WTC11 (cell line): ENCODE measurements around the gene NRIP3. TPM values are rescaled to one million over a fixed set of nuclear protein-coding genes. Genes with fewer than 3 reads are reported as not detected.

Experiments
- ATAC-seq: fragments of 200-7000 bp; cut with Tn5 transposase; 2 replicates; pipeline ENCODE4 v1.10.0; 2021; ENCODE audit warnings: mild to moderate bottlenecking, moderate library complexity
- CTCF ChIA-PET: fragments of 300-600 bp; sonication (Branson Sonifier 250); formaldehyde crosslinking; loops from one replicate; lab custom pipeline; 2021; ENCODE audit warnings: antibody characterized with exemption; lab: Charles Lee
- POLR2A ChIA-PET: fragments of 350-600 bp; sonication (Branson Sonifier 250); formaldehyde crosslinking; loops from one replicate; lab custom pipeline; 2021; ENCODE audit warnings: antibody characterized with exemption; lab: Charles Lee
- DNase-seq: peaks from one replicate; pipeline ENCODE4 v3.0.0; 2021; ENCODE audit warnings: low spot score
- H3K27ac Mint-ChIP-seq: 2 replicates; pipeline ENCODE4 v1.8.0; 2021; ENCODE audit warnings: mixed read lengths
- H3K27me3 Mint-ChIP-seq: 2 replicates; pipeline ENCODE4 v1.8.0; 2021; ENCODE audit warnings: low read depth, mild to moderate bottlenecking, moderate library complexity, mixed read lengths
- H3K36me3 Mint-ChIP-seq: 2 replicates; pipeline ENCODE4 v1.8.0; 2021; ENCODE audit warnings: mixed read lengths
- H3K4me1 Mint-ChIP-seq: 2 replicates; pipeline ENCODE4 v1.8.0; 2022; ENCODE audit warnings: mixed read lengths
- H3K4me3 Mint-ChIP-seq: 2 replicates; pipeline ENCODE4 v1.8.0; 2021; ENCODE audit warnings: mild to moderate bottlenecking, moderate library complexity, mixed read lengths
- H3K9me3 Mint-ChIP-seq: 2 replicates; pipeline ENCODE4 v1.8.0; 2021; ENCODE audit warnings: mixed read lengths
- CREB1 ChIP-seq: sonication (generic); formaldehyde crosslinking; IDR thresholded peaks from 2 replicates; pipeline ENCODE4 v1.8.0; 2023; ENCODE audit warnings: mild to moderate bottlenecking, missing genetic modification reagents
- CREM ChIP-seq: sonication (generic); formaldehyde crosslinking; IDR thresholded peaks from 2 replicates; pipeline ENCODE4 v1.8.1; 2022; ENCODE audit warnings: mild to moderate bottlenecking, missing genetic modification reagents, moderate library complexity
- FOXK1 ChIP-seq: sonication (generic); formaldehyde crosslinking; IDR thresholded peaks from 2 replicates; pipeline ENCODE4 v1.8.0; 2022; ENCODE audit warnings: mild to moderate bottlenecking, moderate library complexity, missing genetic modification reagents
- FOXP1 ChIP-seq: sonication (generic); formaldehyde crosslinking; IDR thresholded peaks from 2 replicates; pipeline ENCODE4 v1.8.0; 2022; ENCODE audit warnings: missing genetic modification reagents, mild to moderate bottlenecking, moderate library complexity, borderline replicate concordance
- GABPB1 ChIP-seq: sonication (generic); formaldehyde crosslinking; IDR thresholded peaks from 2 replicates; pipeline ENCODE4 v1.8.1; 2023; ENCODE audit warnings: mild to moderate bottlenecking, missing genetic modification reagents
- IRF2 ChIP-seq: sonication (generic); formaldehyde crosslinking; IDR thresholded peaks from 2 replicates; pipeline ENCODE4 v1.8.0; 2022; ENCODE audit warnings: low read depth, missing genetic modification reagents, borderline replicate concordance
- MYBL2 ChIP-seq: sonication (generic); formaldehyde crosslinking; IDR thresholded peaks from 2 replicates; pipeline ENCODE4 v1.8.1; 2023; ENCODE audit warnings: mild to moderate bottlenecking, moderate library complexity, missing genetic modification reagents
- TCF7 ChIP-seq: sonication (generic); formaldehyde crosslinking; IDR thresholded peaks from 2 replicates; pipeline ENCODE4 v1.8.0; 2022; ENCODE audit warnings: mild to moderate bottlenecking, low read depth, missing genetic modification reagents, moderate library complexity
- TEAD4 ChIP-seq: sonication (generic); formaldehyde crosslinking; IDR thresholded peaks from 2 replicates; pipeline ENCODE4 v1.8.0; 2022; ENCODE audit warnings: mild to moderate bottlenecking, missing genetic modification reagents
- ZNF138 ChIP-seq: sonication (generic); formaldehyde crosslinking; conservative IDR thresholded peaks from 2 replicates; pipeline ENCODE4 v1.8.1; 2022; ENCODE audit warnings: mild to moderate bottlenecking, moderate library complexity, missing genetic modification reagents
- ZNF219 ChIP-seq: sonication (generic); formaldehyde crosslinking; IDR thresholded peaks from 2 replicates; pipeline ENCODE4 v1.8.0; 2023; ENCODE audit warnings: missing genetic modification reagents, mild to moderate bottlenecking, borderline replicate concordance
- ZNF416 ChIP-seq: fragments of 250-450 bp; sonication (Bioruptor Pico); IDR thresholded peaks from 2 replicates; pipeline ENCODE4 v1.9.0; 2021; ENCODE audit warnings: mild to moderate bottlenecking, inconsistent platforms
- total RNA-seq: library from RNA; stranded (reverse); gene quantifications from 3 replicates; pipeline ENCODE4 v1.2.3, GENCODE V29; 2021
- TF ChIP-seq, protein P1 (sequence below): sonication (generic); formaldehyde crosslinking; IDR thresholded peaks from 2 replicates; pipeline ENCODE4 v1.8.0; 2022; ENCODE audit warnings: mild to moderate bottlenecking, missing genetic modification reagents
- TF ChIP-seq, protein P2 (sequence below): sonication (generic); formaldehyde crosslinking; IDR thresholded peaks from 2 replicates; pipeline ENCODE4 v1.8.1; 2023; ENCODE audit warnings: mild to moderate bottlenecking, missing genetic modification reagents
- TF ChIP-seq, protein P3 (sequence below): sonication (generic); formaldehyde crosslinking; IDR thresholded peaks from 2 replicates; pipeline ENCODE4 v1.8.0; 2022; ENCODE audit warnings: mild to moderate bottlenecking, missing genetic modification reagents
- TF ChIP-seq, protein P4 (sequence below): fragments of 250-450 bp; sonication (Bioruptor Pico); IDR thresholded peaks from 2 replicates; pipeline ENCODE4 v1.9.0; 2021; ENCODE audit warnings: mild to moderate bottlenecking
- TF ChIP-seq, protein P5 (sequence below): sonication (generic); formaldehyde crosslinking; IDR thresholded peaks from 2 replicates; pipeline ENCODE4 v1.8.0; 2022; ENCODE audit warnings: missing genetic modification reagents
- TF ChIP-seq, protein P6 (sequence below): sonication (generic); formaldehyde crosslinking; IDR thresholded peaks from 2 replicates; pipeline ENCODE4 v1.8.0; 2023; ENCODE audit warnings: missing genetic modification reagents
- TF ChIP-seq, protein P7 (sequence below): sonication (generic); formaldehyde crosslinking; IDR thresholded peaks from 2 replicates; pipeline ENCODE4 v1.8.0; 2022; ENCODE audit warnings: mild to moderate bottlenecking, missing genetic modification reagents
- TF ChIP-seq, protein P8 (sequence below): sonication (generic); formaldehyde crosslinking; IDR thresholded peaks from 2 replicates; pipeline ENCODE4 v1.8.1; 2022; ENCODE audit warnings: mild to moderate bottlenecking, moderate library complexity, missing genetic modification reagents

The NRIP3 gene
- total RNA-seq, 1 experiment from 2014 or later: 4.5 TPM

DNA sequence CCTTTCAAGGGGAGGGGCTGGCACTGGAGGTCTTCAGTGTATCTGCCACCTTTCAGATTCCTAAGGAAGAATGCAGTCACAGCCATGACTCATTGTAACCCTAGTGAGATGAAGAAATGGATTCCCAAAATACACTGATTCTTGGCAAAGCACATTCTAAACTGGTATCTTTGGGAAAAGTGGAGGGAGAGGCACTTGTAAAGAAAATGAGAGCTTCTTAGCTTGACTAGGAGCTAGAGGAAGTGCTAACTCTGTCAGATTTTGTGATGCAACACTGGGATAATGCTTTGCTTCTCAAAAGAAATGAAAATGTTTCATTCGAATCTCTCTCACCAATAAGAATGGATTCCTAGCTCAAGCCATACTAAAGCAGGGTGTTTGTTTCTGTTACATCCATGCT is 14.3 kb downstream of the NRIP3 start (continued):
- TF ChIP-seq TEAD4 (CRISPR knock-in tag): no peak
- TF ChIP-seq, protein P1, sequence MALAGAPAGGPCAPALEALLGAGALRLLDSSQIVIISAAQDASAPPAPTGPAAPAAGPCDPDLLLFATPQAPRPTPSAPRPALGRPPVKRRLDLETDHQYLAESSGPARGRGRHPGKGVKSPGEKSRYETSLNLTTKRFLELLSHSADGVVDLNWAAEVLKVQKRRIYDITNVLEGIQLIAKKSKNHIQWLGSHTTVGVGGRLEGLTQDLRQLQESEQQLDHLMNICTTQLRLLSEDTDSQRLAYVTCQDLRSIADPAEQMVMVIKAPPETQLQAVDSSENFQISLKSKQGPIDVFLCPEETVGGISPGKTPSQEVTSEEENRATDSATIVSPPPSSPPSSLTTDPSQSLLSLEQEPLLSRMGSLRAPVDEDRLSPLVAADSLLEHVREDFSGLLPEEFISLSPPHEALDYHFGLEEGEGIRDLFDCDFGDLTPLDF: no peak
- TF ChIP-seq, protein P2, sequence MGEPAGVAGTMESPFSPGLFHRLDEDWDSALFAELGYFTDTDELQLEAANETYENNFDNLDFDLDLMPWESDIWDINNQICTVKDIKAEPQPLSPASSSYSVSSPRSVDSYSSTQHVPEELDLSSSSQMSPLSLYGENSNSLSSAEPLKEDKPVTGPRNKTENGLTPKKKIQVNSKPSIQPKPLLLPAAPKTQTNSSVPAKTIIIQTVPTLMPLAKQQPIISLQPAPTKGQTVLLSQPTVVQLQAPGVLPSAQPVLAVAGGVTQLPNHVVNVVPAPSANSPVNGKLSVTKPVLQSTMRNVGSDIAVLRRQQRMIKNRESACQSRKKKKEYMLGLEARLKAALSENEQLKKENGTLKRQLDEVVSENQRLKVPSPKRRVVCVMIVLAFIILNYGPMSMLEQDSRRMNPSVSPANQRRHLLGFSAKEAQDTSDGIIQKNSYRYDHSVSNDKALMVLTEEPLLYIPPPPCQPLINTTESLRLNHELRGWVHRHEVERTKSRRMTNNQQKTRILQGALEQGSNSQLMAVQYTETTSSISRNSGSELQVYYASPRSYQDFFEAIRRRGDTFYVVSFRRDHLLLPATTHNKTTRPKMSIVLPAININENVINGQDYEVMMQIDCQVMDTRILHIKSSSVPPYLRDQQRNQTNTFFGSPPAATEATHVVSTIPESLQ (CRISPR knock-in tag): no peak
- TF ChIP-seq, protein P3, sequence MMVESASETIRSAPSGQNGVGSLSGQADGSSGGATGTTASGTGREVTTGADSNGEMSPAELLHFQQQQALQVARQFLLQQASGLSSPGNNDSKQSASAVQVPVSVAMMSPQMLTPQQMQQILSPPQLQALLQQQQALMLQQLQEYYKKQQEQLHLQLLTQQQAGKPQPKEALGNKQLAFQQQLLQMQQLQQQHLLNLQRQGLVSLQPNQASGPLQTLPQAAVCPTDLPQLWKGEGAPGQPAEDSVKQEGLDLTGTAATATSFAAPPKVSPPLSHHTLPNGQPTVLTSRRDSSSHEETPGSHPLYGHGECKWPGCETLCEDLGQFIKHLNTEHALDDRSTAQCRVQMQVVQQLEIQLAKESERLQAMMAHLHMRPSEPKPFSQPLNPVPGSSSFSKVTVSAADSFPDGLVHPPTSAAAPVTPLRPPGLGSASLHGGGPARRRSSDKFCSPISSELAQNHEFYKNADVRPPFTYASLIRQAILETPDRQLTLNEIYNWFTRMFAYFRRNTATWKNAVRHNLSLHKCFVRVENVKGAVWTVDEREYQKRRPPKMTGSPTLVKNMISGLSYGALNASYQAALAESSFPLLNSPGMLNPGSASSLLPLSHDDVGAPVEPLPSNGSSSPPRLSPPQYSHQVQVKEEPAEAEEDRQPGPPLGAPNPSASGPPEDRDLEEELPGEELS (CRISPR knock-in tag): no peak

DNA sequence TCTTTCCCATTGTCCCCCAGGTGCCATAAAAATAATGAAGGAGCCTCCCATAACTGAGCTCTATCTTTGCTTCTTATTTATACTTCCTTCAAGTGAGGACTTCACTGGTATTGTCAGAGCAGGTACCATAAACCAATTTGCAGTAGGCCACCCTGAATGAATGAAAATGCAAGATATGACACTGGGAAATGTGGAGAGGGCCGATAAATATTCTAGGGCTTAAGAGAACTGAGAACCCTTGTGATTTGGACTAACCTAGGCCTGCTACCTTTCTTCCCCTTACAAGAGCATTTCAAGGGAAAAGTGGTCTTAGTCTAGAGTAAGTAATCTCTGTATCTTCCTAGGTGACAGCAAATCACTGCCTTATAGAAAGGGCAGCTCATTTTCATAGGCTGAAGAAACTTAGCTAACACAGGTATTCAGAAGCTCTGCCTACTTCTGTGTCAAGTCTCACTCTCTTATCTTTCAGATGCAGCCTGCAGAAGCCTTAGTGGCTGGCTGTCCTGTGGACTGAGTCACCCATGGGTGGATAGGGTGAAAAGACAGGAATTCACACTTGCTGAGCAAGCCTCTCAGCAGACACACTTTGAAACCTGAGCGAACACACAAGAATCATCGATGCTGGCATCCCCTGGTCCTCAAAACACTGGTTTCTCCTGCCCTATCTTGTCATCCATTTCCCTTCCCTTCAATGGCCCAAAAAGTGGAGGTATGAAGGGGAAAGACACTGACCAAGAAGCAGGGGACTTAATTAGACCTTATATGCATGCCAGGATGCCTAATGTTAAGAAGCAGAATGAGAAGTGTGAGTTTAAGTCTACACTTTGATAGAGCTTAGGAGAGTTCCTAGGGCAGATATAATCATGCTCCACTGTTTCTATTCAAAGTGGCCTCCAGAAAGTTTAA is 15.2 kb downstream of the NRIP3 start:
- ATAC-seq (no peak), DNase-seq (no peak)
- TF ChIP-seq, protein P4, sequence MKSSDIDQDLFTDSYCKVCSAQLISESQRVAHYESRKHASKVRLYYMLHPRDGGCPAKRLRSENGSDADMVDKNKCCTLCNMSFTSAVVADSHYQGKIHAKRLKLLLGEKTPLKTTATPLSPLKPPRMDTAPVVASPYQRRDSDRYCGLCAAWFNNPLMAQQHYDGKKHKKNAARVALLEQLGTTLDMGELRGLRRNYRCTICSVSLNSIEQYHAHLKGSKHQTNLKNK (CRISPR knock-in tag): no peak
- peaks cover 2% of the 10 kb centered on the region; the same call in 1 of the 2 replicates for H3K27me3 Mint-ChIP-seq
- no peak overlapping the region for H3K27ac Mint-ChIP-seq
- no peaks in the 10 kb centered on the region for H3K36me3 Mint-ChIP-seq
- CTCF ChIA-PET: interaction anchor here (1.0 to 1.5 kb wide), 3 partner anchors 27 to 149 kb away, joined by 3 to 5 read pairs (median 4); no protein-coding TSS in a partner anchor
- peaks cover 5% of the 10 kb centered on the region for H3K4me1 Mint-ChIP-seq
- peaks cover 4% of the 10 kb centered on the region for H3K9me3 Mint-ChIP-seq
- H3K4me3 Mint-ChIP-seq: no peak overlapping the region
- POLR2A ChIA-PET: no interaction called here

DNA sequence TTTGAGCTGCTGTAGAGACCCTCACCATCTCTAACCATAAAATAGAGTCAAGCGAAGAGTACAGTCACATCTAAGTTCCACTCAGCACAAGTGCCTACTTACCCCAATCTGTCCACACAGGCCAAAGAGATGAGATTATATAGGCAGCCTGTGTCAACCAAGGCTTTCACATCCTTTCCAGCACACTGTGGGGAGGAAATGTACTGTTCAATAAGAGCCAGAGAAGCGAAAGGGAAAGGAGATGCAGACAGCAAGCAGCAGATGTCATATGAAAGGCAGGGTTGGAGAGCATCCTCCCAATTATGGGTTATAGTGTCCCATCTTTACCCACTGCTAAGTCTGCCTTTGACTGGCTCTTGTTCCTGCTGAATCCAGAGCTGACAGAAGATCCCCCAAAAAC is 16.4 kb downstream of the NRIP3 start:
- ATAC-seq: no peak
- no peak overlapping the region for H3K4me3 Mint-ChIP-seq
- peaks cover 4% of the 10 kb centered on the region for H3K9me3 Mint-ChIP-seq
- no peak overlapping the region for H3K27ac Mint-ChIP-seq
- peaks cover 5% of the 10 kb centered on the region for H3K4me1 Mint-ChIP-seq
- DNase-seq: no peak
- peaks cover 2% of the 10 kb centered on the region; the same call in 1 of the 2 replicates for H3K27me3 Mint-ChIP-seq
- H3K36me3 Mint-ChIP-seq: no peaks in the 10 kb centered on the region
- ChIA-PET CTCF (interaction anchor here (1.3 to 1.5 kb wide), 2 partner anchors 16 to 28 kb away, joined by 3 to 4 read pairs; partner anchors contain the start of gene NRIP3), POLR2A (no interaction called here)
- TF ChIP-seq CREB1 (CRISPR knock-in tag): no peak
- TF ChIP-seq, protein P5, sequence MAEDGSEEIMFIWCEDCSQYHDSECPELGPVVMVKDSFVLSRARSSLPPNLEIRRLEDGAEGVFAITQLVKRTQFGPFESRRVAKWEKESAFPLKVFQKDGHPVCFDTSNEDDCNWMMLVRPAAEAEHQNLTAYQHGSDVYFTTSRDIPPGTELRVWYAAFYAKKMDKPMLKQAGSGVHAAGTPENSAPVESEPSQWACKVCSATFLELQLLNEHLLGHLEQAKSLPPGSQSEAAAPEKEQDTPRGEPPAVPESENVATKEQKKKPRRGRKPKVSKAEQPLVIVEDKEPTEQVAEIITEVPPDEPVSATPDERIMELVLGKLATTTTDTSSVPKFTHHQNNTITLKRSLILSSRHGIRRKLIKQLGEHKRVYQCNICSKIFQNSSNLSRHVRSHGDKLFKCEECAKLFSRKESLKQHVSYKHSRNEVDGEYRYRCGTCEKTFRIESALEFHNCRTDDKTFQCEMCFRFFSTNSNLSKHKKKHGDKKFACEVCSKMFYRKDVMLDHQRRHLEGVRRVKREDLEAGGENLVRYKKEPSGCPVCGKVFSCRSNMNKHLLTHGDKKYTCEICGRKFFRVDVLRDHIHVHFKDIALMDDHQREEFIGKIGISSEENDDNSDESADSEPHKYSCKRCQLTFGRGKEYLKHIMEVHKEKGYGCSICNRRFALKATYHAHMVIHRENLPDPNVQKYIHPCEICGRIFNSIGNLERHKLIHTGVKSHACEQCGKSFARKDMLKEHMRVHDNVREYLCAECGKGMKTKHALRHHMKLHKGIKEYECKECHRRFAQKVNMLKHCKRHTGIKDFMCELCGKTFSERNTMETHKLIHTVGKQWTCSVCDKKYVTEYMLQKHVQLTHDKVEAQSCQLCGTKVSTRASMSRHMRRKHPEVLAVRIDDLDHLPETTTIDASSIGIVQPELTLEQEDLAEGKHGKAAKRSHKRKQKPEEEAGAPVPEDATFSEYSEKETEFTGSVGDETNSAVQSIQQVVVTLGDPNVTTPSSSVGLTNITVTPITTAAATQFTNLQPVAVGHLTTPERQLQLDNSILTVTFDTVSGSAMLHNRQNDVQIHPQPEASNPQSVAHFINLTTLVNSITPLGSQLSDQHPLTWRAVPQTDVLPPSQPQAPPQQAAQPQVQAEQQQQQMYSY (CRISPR knock-in tag): no peak
- no peak for TF ChIP-seq ZNF138 (CRISPR knock-in tag)
- TF ChIP-seq, protein P6, sequence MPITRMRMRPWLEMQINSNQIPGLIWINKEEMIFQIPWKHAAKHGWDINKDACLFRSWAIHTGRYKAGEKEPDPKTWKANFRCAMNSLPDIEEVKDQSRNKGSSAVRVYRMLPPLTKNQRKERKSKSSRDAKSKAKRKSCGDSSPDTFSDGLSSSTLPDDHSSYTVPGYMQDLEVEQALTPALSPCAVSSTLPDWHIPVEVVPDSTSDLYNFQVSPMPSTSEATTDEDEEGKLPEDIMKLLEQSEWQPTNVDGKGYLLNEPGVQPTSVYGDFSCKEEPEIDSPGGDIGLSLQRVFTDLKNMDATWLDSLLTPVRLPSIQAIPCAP (CRISPR knock-in tag): no peak
- no peak for TF ChIP-seq ZNF416
- TF ChIP-seq TCF7: no peak
- TF ChIP-seq CREM (CRISPR knock-in tag): no peak
- TF ChIP-seq, protein P7, sequence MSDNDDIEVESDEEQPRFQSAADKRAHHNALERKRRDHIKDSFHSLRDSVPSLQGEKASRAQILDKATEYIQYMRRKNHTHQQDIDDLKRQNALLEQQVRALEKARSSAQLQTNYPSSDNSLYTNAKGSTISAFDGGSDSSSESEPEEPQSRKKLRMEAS (CRISPR knock-in tag): no peak
- TF ChIP-seq MYBL2 (CRISPR knock-in tag): no peak
- no peak for TF ChIP-seq FOXP1 (CRISPR knock-in tag)
- TF ChIP-seq FOXK1: no peak
- no peak for TF ChIP-seq ZNF219 (CRISPR knock-in tag)
- no peak for TF ChIP-seq GABPB1 (CRISPR knock-in tag)
- TF ChIP-seq IRF2 (CRISPR knock-in tag): no peak
- TF ChIP-seq, protein P8, sequence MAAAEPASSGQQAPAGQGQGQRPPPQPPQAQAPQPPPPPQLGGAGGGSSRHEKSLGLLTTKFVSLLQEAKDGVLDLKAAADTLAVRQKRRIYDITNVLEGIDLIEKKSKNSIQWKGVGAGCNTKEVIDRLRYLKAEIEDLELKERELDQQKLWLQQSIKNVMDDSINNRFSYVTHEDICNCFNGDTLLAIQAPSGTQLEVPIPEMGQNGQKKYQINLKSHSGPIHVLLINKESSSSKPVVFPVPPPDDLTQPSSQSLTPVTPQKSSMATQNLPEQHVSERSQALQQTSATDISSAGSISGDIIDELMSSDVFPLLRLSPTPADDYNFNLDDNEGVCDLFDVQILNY (CRISPR knock-in tag): no peak
